Neuronal stem cell (in vitro differentiated cells): ENCODE data around the gene CHST14.

Experiments
- DNase-seq: peaks from one replicate; pipeline ENCODE4 v3.0.0-alpha.2; 2013; ENCODE audit warnings: low spot score
- H2AFZ ChIP-seq: one replicate; pipeline ENCODE4 v1.6.1; 2013; ENCODE audit warnings: mild to moderate bottlenecking, low read length, inconsistent platforms
- H2AK5ac ChIP-seq: 2 replicates; pipeline ENCODE4 v1.6.1; 2013; ENCODE audit warnings: low read depth, mild to moderate bottlenecking, inconsistent platforms, low read length, moderate library complexity, mixed read lengths
- H2BK120ac ChIP-seq: 2 replicates; pipeline ENCODE4 v1.6.1; 2013; ENCODE audit warnings: low read depth, mild to moderate bottlenecking, inconsistent platforms, low read length, moderate library complexity, mixed read lengths
- H2BK12ac ChIP-seq: one replicate; pipeline ENCODE4 v1.6.1; 2013; ENCODE audit warnings: low read length, inconsistent platforms
- H2BK15ac ChIP-seq: 2 replicates; pipeline ENCODE4 v1.6.1; 2013; ENCODE audit warnings: mild to moderate bottlenecking, low read length, inconsistent platforms, mixed read lengths
- H2BK5ac ChIP-seq: one replicate; pipeline ENCODE4 v1.6.1; 2013; ENCODE audit warnings: inconsistent platforms, mild to moderate bottlenecking, low read length, moderate library complexity
- H3K14ac ChIP-seq: one replicate; pipeline ENCODE4 v1.6.1; 2013; ENCODE audit warnings: low read length, inconsistent platforms
- H3K18ac ChIP-seq: 2 replicates; pipeline ENCODE4 v1.6.1; 2013; ENCODE audit warnings: low read length, inconsistent platforms
- H3K23ac ChIP-seq: 2 replicates; pipeline ENCODE4 v1.6.1; 2013; ENCODE audit warnings: low read depth, mild to moderate bottlenecking, mixed read lengths, low read length, inconsistent platforms; ENCODE audit not compliant: poor library complexity
- H3K27ac ChIP-seq: replicated peaks from 3 replicates; pipeline ENCODE4 v1.5.1; 2013; ENCODE audit warnings: low read length, inconsistent platforms
- H3K27me3 ChIP-seq, 3 experiments: 2 replicates each; pipeline ENCODE4 v1.6.1; 2013; ENCODE audit warnings: low read length in 3 of 3, mild to moderate bottlenecking in 2 of 3, inconsistent platforms in 1 of 3, low read depth in 1 of 3, mixed read lengths in 1 of 3, moderate library complexity in 1 of 3; ENCODE audit not compliant: control insufficient read depth in 3 of 3, insufficient read depth in 3 of 3
- H3K36me3 ChIP-seq, 2 donors: replicated peaks in 1 of 2; 2 replicates each; pipeline ENCODE4 v1.6.1; 2013; ENCODE audit warnings: low read length in 2 of 2; ENCODE audit not compliant: control insufficient read depth in 2 of 2, insufficient read depth in 2 of 2
- H3K4ac ChIP-seq: 2 replicates; pipeline ENCODE4 v1.6.1; 2013; ENCODE audit warnings: inconsistent platforms, mild to moderate bottlenecking, low read length, moderate library complexity
- H3K4me1 ChIP-seq, 2 donors: 1 replicate in 1 of 2; 2 replicates in 1 of 2; pipeline ENCODE4 v1.6.1; 2013; ENCODE audit warnings: low read length in 2 of 2, low read depth in 1 of 2; ENCODE audit not compliant: control insufficient read depth in 2 of 2, insufficient read depth in 1 of 2
- H3K4me2 ChIP-seq: one replicate; pipeline ENCODE4 v1.6.1; 2013; ENCODE audit warnings: mild to moderate bottlenecking, low read length, inconsistent platforms; ENCODE audit not compliant: insufficient read depth, poor library complexity, severe bottlenecking
- H3K4me3 ChIP-seq, 2 donors: 2 replicates each; pipeline ENCODE4 v1.5.1; 2013; ENCODE audit warnings: low read length in 2 of 2, mild to moderate bottlenecking in 2 of 2, inconsistent platforms in 1 of 2, moderate library complexity in 1 of 2
- H3K79me1 ChIP-seq: one replicate; pipeline ENCODE4 v1.6.1; 2013; ENCODE audit warnings: low read depth, mild to moderate bottlenecking, inconsistent platforms, low read length, moderate library complexity
- H3K9ac ChIP-seq: one replicate; pipeline ENCODE4 v1.6.1; 2013; ENCODE audit warnings: mild to moderate bottlenecking, low read depth, low read length, inconsistent platforms; ENCODE audit not compliant: poor library complexity
- H3K9me3 ChIP-seq, 2 donors: replicated peaks in 1 of 2; 2 replicates each; pipeline versions ENCODE3 to v1.6.1; 2013; ENCODE audit warnings: low read length in 2 of 2, mild to moderate bottlenecking in 2 of 2, inconsistent platforms in 1 of 2, low read depth in 1 of 2, mixed read lengths in 1 of 2, moderate library complexity in 1 of 2; ENCODE audit not compliant: control insufficient read depth in 2 of 2, insufficient read depth in 1 of 2
- H4K8ac ChIP-seq: one replicate; pipeline ENCODE4 v1.6.1; 2013; ENCODE audit warnings: low read depth, mild to moderate bottlenecking, inconsistent platforms, low read length, moderate library complexity
- H4K91ac ChIP-seq: one replicate; pipeline ENCODE4 v1.6.1; 2013; ENCODE audit warnings: low read length, low read depth, mild to moderate bottlenecking, inconsistent platforms; ENCODE audit not compliant: poor library complexity
- WGBS, 2 donors: extraction: QIAGEN DNeasy Blood & Tissue Kit; methylation state at CpG; one replicate each; pipeline ENCODE4 v1.1.7; 2013; ENCODE audit warnings: missing lambda C conversion rate in 2 of 2, mixed read lengths in 1 of 2; ENCODE audit not compliant: insufficient read length in 2 of 2, insufficient replicate concordance in 1 of 2; ENCODE audit errors: extremely low coverage in 2 of 2; 5-methylcytosine and 5-hydroxymethylcytosine counted together

Gene CHST14

DNA sequence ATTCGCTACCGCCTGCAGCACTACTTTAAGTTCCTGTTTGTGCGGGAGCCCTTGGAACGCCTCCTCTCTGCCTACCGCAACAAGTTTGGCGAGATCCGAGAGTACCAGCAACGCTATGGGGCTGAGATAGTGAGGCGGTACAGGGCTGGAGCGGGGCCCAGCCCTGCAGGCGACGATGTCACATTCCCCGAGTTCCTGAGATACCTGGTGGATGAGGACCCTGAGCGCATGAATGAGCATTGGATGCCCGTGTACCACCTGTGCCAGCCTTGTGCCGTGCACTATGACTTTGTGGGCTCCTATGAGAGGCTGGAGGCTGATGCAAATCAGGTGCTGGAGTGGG, 995 bp downstream of the CHST14 start:
- peak overlapping the region; percentile 90 for H3K4me2 ChIP-seq
- H2AFZ ChIP-seq = no peak overlapping the region
- no peaks in the 10 kb centered on the region for H3K27me3 ChIP-seq
- peak overlapping the region; percentile 85 for H2BK120ac ChIP-seq
- H3K23ac ChIP-seq = peak overlapping the region; percentile 82
- peak overlapping the region; percentile 67 for H4K91ac ChIP-seq
- H3K27ac ChIP-seq = peak overlapping the region; percentile 30
- H3K9ac ChIP-seq = peak overlapping the region; percentile 96
- H3K4me1 ChIP-seq = peaks cover 0 to 15% of the 10 kb centered on the region in 2 donors
- H3K4me3 ChIP-seq = peak overlapping the region in 1 of 2 donors; percentile 90
- H3K18ac ChIP-seq = peak overlapping the region; percentile 99
- H3K14ac ChIP-seq = peak overlapping the region; percentile 94
- peak overlapping the region; percentile 43 for H2BK15ac ChIP-seq
- H2BK12ac ChIP-seq = peak overlapping the region; percentile 77
- no peak for DNase-seq
- H3K4ac ChIP-seq = no peak overlapping the region
- peak overlapping the region; percentile 93 for H2AK5ac ChIP-seq
- no CpG with 5 or more reads among the region's 16 CpGs for WGBS, 2 donors
- H2BK5ac ChIP-seq = peak overlapping the region; percentile 95
- H4K8ac ChIP-seq = no peak overlapping the region
- H3K9me3 ChIP-seq = no peaks in the 10 kb centered on the region
- H3K79me1 ChIP-seq = peaks cover 6% of the 10 kb centered on the region
- H3K36me3 ChIP-seq = peaks cover 4 to 29% of the 10 kb centered on the region in 2 donors

DNA sequence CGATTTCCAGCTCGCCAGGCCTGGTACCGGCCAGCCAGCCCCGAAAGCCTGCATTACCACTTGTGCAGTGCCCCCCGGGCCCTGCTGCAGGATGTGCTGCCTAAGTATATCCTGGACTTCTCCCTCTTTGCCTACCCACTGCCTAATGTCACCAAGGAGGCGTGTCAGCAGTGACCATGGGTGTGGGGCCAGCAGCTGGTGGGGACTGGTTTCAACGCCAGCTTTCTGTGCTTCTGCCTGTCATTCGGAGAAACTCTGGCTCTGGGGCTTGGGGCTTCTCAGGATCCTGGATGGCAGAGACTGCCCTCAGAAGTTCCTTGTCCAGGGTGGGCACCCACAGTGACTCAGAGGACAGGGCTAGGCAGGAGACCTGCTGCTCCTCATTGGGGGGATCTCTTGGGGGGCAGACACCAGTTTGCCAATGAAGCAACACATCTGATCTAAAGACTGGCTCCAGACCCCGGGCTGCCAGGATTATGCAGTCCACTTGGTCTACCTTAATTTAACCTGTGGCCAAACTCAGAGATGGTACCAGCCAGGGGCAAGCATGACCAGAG, 1.5 kb downstream of the CHST14 start:
- H3K14ac ChIP-seq = no peak overlapping the region
- no peak overlapping the region for H4K8ac ChIP-seq
- no peak overlapping the region for H3K27ac ChIP-seq
- no peak overlapping the region for H2BK12ac ChIP-seq
- H3K36me3 ChIP-seq = peaks cover 0 to 24% of the 10 kb centered on the region in 2 donors
- no CpG with 5 or more reads among the region's 9 CpGs for WGBS, 2 donors
- no peaks in the 10 kb centered on the region for H3K9me3 ChIP-seq
- no peak overlapping the region for H4K91ac ChIP-seq
- no peak for DNase-seq
- H3K4ac ChIP-seq = no peak overlapping the region
- H2AK5ac ChIP-seq = peak overlapping the region; percentile 93
- H3K4me3 ChIP-seq = peak overlapping the region in 1 of 2 donors; percentile 90
- H3K79me1 ChIP-seq = peaks cover 6% of the 10 kb centered on the region
- H2BK5ac ChIP-seq = peak overlapping the region; percentile 95
- no peaks in the 10 kb centered on the region for H3K27me3 ChIP-seq
- H2BK120ac ChIP-seq = no peak overlapping the region
- H3K4me2 ChIP-seq = peak overlapping the region; percentile 90
- H3K18ac ChIP-seq = peak overlapping the region; percentile 99
- peak overlapping the region; percentile 96 for H3K9ac ChIP-seq
- peak overlapping the region; percentile 82 for H3K23ac ChIP-seq
- H2AFZ ChIP-seq = no peak overlapping the region
- H3K4me1 ChIP-seq = peaks cover 0 to 15% of the 10 kb centered on the region in 2 donors
- H2BK15ac ChIP-seq = no peak overlapping the region

DNA sequence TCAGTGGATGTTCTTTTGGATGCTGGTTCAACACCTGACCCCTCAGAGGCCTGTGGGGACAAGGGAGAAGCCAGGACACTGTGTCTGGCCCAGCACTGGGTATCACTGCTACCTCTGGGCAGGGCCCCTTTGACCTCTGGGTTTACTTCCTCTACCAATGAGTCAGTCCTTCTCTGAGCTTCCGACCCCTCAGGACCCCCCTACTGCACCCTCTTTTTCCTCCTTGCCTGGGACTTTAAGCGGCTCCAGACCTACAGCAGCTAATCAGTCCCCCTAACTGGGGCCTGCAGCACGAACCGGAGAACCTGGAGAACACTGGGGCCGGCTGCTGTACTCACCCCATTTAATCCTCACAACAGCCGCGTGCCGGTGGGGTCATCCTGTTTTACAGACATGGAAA, 3.8 kb downstream of the CHST14 start:
- WGBS, 2 donors = no CpG with 5 or more reads among the region's 8 CpGs
- Histone ChIP-seq H3K14ac (no peak overlapping the region), H3K4me1 (peaks cover 0 to 19% of the 10 kb centered on the region in 2 donors), H2AFZ (peak overlapping the region; percentile 42), H3K4ac (no peak overlapping the region), H4K91ac (no peak overlapping the region), H3K18ac (no peak overlapping the region), H3K9me3 (peaks cover 0 to 6% of the 10 kb centered on the region in 2 donors), H2BK5ac (no peak overlapping the region), H3K36me3 (peaks cover 0 to 1% of the 10 kb centered on the region in 2 donors), H3K79me1 (peaks cover 6% of the 10 kb centered on the region), H2BK12ac (no peak overlapping the region), H3K4me2 (no peak overlapping the region), H3K27me3 (no peaks in the 10 kb centered on the region), H3K9ac (no peak overlapping the region), H2BK120ac (no peak overlapping the region), H2BK15ac (no peak overlapping the region), H4K8ac (no peak overlapping the region), H2AK5ac (no peak overlapping the region), H3K27ac (no peak overlapping the region), H3K4me3 (no peak overlapping the region), H3K23ac (no peak overlapping the region)
- no peak for DNase-seq

DNA sequence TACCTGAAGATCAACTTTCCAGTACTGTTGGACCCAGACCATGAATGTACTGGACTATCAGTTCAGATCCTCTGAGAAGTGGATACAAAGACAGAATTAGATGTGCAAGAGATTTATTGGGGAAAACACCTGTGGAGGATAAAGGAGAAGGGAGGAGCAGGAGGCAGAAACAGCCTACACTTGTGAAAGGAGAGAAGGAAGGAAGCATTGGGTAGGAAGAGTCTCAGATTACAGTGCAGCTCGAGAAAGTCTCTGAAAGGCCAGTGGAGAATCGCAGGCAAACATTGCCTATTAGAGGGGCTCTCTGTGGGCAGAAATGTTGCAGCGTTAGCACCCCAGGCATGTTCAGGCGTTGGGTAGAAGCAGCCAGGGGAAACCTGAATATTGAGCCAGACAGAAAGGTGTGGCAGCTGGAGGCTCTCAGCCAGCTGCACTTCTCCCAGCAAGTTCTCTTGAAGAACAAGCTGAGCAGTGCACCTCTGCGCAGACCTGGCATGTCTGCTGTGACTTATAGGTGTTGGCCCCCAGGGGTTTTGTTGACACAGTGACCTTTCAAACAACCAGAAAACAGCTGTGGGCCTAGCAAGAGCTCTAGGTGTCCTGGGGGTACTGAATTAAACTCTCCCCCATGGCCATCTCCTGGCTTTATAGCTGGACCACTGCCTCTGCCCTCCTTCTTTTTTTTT, 7.0 kb downstream of the CHST14 start:
- no peak overlapping the region for H2BK5ac ChIP-seq
- H3K23ac ChIP-seq = no peak overlapping the region
- H3K9me3 ChIP-seq = peaks cover 0 to 6% of the 10 kb centered on the region in 2 donors
- peak overlapping the region; percentile 14 for H3K27ac ChIP-seq
- H4K91ac ChIP-seq = no peak overlapping the region
- no peaks in the 10 kb centered on the region for H3K36me3 ChIP-seq
- H2BK12ac ChIP-seq = no peak overlapping the region
- H3K18ac ChIP-seq = no peak overlapping the region
- H3K9ac ChIP-seq = no peak overlapping the region
- H3K4me3 ChIP-seq = no peak overlapping the region
- no peaks in the 10 kb centered on the region for H3K79me1 ChIP-seq
- H3K14ac ChIP-seq = no peak overlapping the region
- H2AFZ ChIP-seq = no peak overlapping the region
- peaks cover 0 to 4% of the 10 kb centered on the region in 2 donors for H3K4me1 ChIP-seq
- no peak overlapping the region for H2BK120ac ChIP-seq
- no peaks in the 10 kb centered on the region for H3K27me3 ChIP-seq
- H4K8ac ChIP-seq = no peak overlapping the region
- H2AK5ac ChIP-seq = no peak overlapping the region
- H2BK15ac ChIP-seq = no peak overlapping the region
- no peak for DNase-seq
- no CpG with 5 or more reads among the region's 5 CpGs for WGBS, 2 donors
- H3K4me2 ChIP-seq = no peak overlapping the region
- H3K4ac ChIP-seq = no peak overlapping the region
